Activated T-helper 2 cell treated with anti-CD3 and anti-CD28 coated beads, Interferon-gamma antibody, Interleukin-2, Interleukin-4, amounts not matched to agents 10 μg/mL and 5 μg/mL and 100 μg/mL, durations not matched to agents 14 hours and 24 hours and 36 hours (primary cell): Measurements from ENCODE around the gene PIAS1. TPM values are rescaled to one million over a fixed set of nuclear protein-coding genes. Genes with fewer than 3 reads are reported as not detected.
A peak's percentile ranks its signal among the peaks of the same experiment; 100 is the strongest.
"Not testable (repeated sequence)": the region's sequence is repeated elsewhere in the genome, so short reads cannot be mapped to it uniquely, and the experiment has no call there.

Experiments
- DNase-seq: peaks from one replicate; pipeline ENCODE4 v3.0.0; 2021; ENCODE audit warnings: low spot score
- H3K27ac Mint-ChIP-seq: one replicate; pipeline ENCODE4 v1.8.0; 2021; ENCODE audit warnings: mixed read lengths
- H3K27me3 Mint-ChIP-seq: one replicate; pipeline ENCODE4 v1.8.0; 2021; ENCODE audit warnings: low read depth, mixed read lengths
- H3K36me3 Mint-ChIP-seq: one replicate; pipeline ENCODE4 v1.8.0; 2021; ENCODE audit warnings: low read depth, mixed read lengths
- H3K4me1 Mint-ChIP-seq: one replicate; pipeline ENCODE4 v1.8.0; 2021; ENCODE audit warnings: low read depth, mixed read lengths
- H3K4me3 Mint-ChIP-seq: one replicate; pipeline ENCODE4 v1.8.0; 2021; ENCODE audit warnings: low read depth, mild to moderate bottlenecking, moderate library complexity, mixed read lengths
- H3K9me3 Mint-ChIP-seq: one replicate; pipeline ENCODE4 v1.8.0; 2021; ENCODE audit warnings: mixed read lengths
- intact Hi-C: fragments of 100-400 bp; cut with micrococcal nuclease; formaldehyde crosslinking; loops from one replicate; pipeline ENCODE4 v1.15.1; 2023
- total RNA-seq: library from RNA; stranded (reverse); gene quantifications from 2 replicates; pipeline ENCODE4 v1.2.3, GENCODE V29; 2022

PIAS1 gene
- total RNA-seq, 1 donor from 2014 or later: 30.3 TPM

- Mint-ChIP-seq H3K27me3 (no peaks in the 10 kb centered on the region), H3K4me3 (peak overlapping the region; percentile 50), H3K9me3 (no peaks in the 10 kb centered on the region), H3K4me1 (peaks cover 27% of the 10 kb centered on the region), H3K36me3 (peaks cover 15% of the 10 kb centered on the region), H3K27ac (peak overlapping the region; percentile 70)
- no peak for DNase-seq
- intact Hi-C loops: loop anchor here (2.0 kb wide), 1 partner anchor 153 kb away; the partner anchor contains the start of gene PIAS1
Measured at GRCh38 chr15:68208136-68208535, 154.0 kb downstream of the PIAS1 start.

GRCh38 chr15:68208636-68209240 lies 154.6 kb downstream of the PIAS1 start:
- intact Hi-C loops: loop anchor here (1.0 to 2.0 kb wide), 2 partner anchors 24 to 154 kb away; partner anchors contain the start of gene PIAS1
- no peaks in the 10 kb centered on the region for H3K27me3 Mint-ChIP-seq
- peak overlapping the region; percentile 64 for H3K27ac Mint-ChIP-seq
- H3K4me1 Mint-ChIP-seq: peaks cover 27% of the 10 kb centered on the region
- peak overlapping the region; percentile 14 for H3K4me3 Mint-ChIP-seq
- H3K36me3 Mint-ChIP-seq: peaks cover 16% of the 10 kb centered on the region
- no peak for DNase-seq
- H3K9me3 Mint-ChIP-seq: no peaks in the 10 kb centered on the region

GRCh38 chr15:68209272-68209671 lies 155.2 kb downstream of the PIAS1 start:
- no peaks in the 10 kb centered on the region for H3K9me3 Mint-ChIP-seq
- H3K27ac Mint-ChIP-seq: peak overlapping the region; percentile 64
- H3K36me3 Mint-ChIP-seq: peaks cover 19% of the 10 kb centered on the region
- DNase-seq: no peak
- peaks cover 27% of the 10 kb centered on the region for H3K4me1 Mint-ChIP-seq
- no peaks in the 10 kb centered on the region for H3K27me3 Mint-ChIP-seq
- H3K4me3 Mint-ChIP-seq: no peak overlapping the region
- intact Hi-C loops: loop anchor here (1.0 to 2.0 kb wide), 2 partner anchors 25 to 154 kb away; partner anchors contain the start of gene PIAS1

- peak overlapping the region; percentile 6 for H3K4me3 Mint-ChIP-seq
- no peaks in the 10 kb centered on the region for H3K27me3 Mint-ChIP-seq
- intact Hi-C loops: loop anchor here (1.0 to 2.0 kb wide), 3 partner anchors 26 to 347 kb away; partner anchors contain the start of gene PIAS1
Measured at GRCh38 chr15:68209735-68210408, 155.8 kb downstream of the PIAS1 start.

GRCh38 chr15:68210409-68210756 lies 156.3 kb downstream of the PIAS1 start:
- Mint-ChIP-seq H3K4me1 (peaks cover 25% of the 10 kb centered on the region), H3K36me3 (peaks cover 19% of the 10 kb centered on the region), H3K9me3 (no peaks in the 10 kb centered on the region), H3K27ac (peak overlapping the region; percentile 64), H3K27me3 (no peaks in the 10 kb centered on the region), H3K4me3 (no peak overlapping the region)
- intact Hi-C loops: loop anchor here (2.0 kb wide), 1 partner anchor 348 kb away; no protein-coding TSS in a partner anchor
- no peak for DNase-seq

More at GRCh38 chr15:68209735-68210408, 155.8 kb downstream of the PIAS1 start:
- H3K27ac Mint-ChIP-seq: peak overlapping the region; percentile 64
- H3K4me1 Mint-ChIP-seq: peaks cover 26% of the 10 kb centered on the region
- DNase-seq: no peak
- peaks cover 19% of the 10 kb centered on the region for H3K36me3 Mint-ChIP-seq
- H3K9me3 Mint-ChIP-seq: no peaks in the 10 kb centered on the region

GRCh38 chr15:68210821-68211655 lies 156.9 kb downstream of the PIAS1 start:
- peak; percentile 36 for DNase-seq
- Mint-ChIP-seq H3K27ac (peak overlapping the region; percentile 63), H3K4me3 (no peak overlapping the region), H3K27me3 (no peaks in the 10 kb centered on the region), H3K4me1 (peaks cover 25% of the 10 kb centered on the region), H3K9me3 (no peaks in the 10 kb centered on the region), H3K36me3 (peaks cover 17% of the 10 kb centered on the region)
- intact Hi-C loops: loop anchor here (2.0 kb wide), 1 partner anchor 348 kb away; no protein-coding TSS in a partner anchor

- no peak for DNase-seq
- Mint-ChIP-seq H3K4me3 (no peak overlapping the region), H3K27ac (no peak overlapping the region), H3K9me3 (no peaks in the 10 kb centered on the region), H3K4me1 (peaks cover 20% of the 10 kb centered on the region), H3K36me3 (peaks cover 16% of the 10 kb centered on the region), H3K27me3 (no peaks in the 10 kb centered on the region)
- intact Hi-C loops: loop anchor here (2.0 kb wide), 1 partner anchor 349 kb away; no protein-coding TSS in a partner anchor
Measured at GRCh38 chr15:68211656-68212320, 157.7 kb downstream of the PIAS1 start.

GRCh38 chr15:68213491-68213845 lies 159.4 kb downstream of the PIAS1 start:
- DNase-seq, H3K27me3 Mint-ChIP-seq, H3K27ac Mint-ChIP-seq, H3K4me3 Mint-ChIP-seq, intact Hi-C loops, H3K9me3 Mint-ChIP-seq: not testable (repeated sequence)
- Mint-ChIP-seq H3K4me1 (peaks cover 19% of the 10 kb centered on the region), H3K36me3 (peaks cover 22% of the 10 kb centered on the region)

- no peak for DNase-seq
- Mint-ChIP-seq H3K4me1 (peaks cover 13% of the 10 kb centered on the region), H3K27ac (no peak overlapping the region), H3K36me3 (peaks cover 24% of the 10 kb centered on the region), H3K9me3 (no peaks in the 10 kb centered on the region), H3K27me3 (no peaks in the 10 kb centered on the region), H3K4me3 (no peak overlapping the region)
- intact Hi-C loops: no loop called here
Measured at GRCh38 chr15:68213991-68214837, 160.1 kb downstream of the PIAS1 start.

- H3K4me1 Mint-ChIP-seq: peaks cover 7% of the 10 kb centered on the region
- no peak for DNase-seq
- peaks cover 24% of the 10 kb centered on the region for H3K36me3 Mint-ChIP-seq
- H3K27me3 Mint-ChIP-seq: no peaks in the 10 kb centered on the region
- H3K27ac Mint-ChIP-seq: no peak overlapping the region
- H3K4me3 Mint-ChIP-seq: no peak overlapping the region
- intact Hi-C loops: no loop called here
- no peaks in the 10 kb centered on the region for H3K9me3 Mint-ChIP-seq
Measured at GRCh38 chr15:68214838-68215254, 160.7 kb downstream of the PIAS1 start.

GRCh38 chr15:68217341-68217740 lies 163.2 kb downstream of the PIAS1 start:
- Mint-ChIP-seq H3K36me3 (peaks cover 24% of the 10 kb centered on the region), H3K9me3 (no peaks in the 10 kb centered on the region), H3K4me3 (no peak overlapping the region), H3K27ac (no peak overlapping the region), H3K4me1 (peaks cover 3% of the 10 kb centered on the region), H3K27me3 (no peaks in the 10 kb centered on the region)
- no peak for DNase-seq
- intact Hi-C loops: no loop called here
